ENCODE measurements around the gene CSGALNACT2.
"Not testable (repeated sequence)": the region's sequence is repeated elsewhere in the genome, so short reads cannot be mapped to it uniquely, and the experiment has no call there.

Gene CSGALNACT2

GRCh38 chr10:43138021-43138756 is at the start of gene CSGALNACT2:
CSGALNACT2 (plus strand) TSS chr10:43138445; CDS start chr10:43155150, 16,705 bp downstream.
- DNase-seq: peak; percentile 93

GRCh38 chr10:43089519-43089918 is 48.7 kb upstream of the CSGALNACT2 start:
- no peak for DNase-seq

GRCh38 chr10:43090188-43090587 is 48.1 kb upstream of the CSGALNACT2 start:
- DNase-seq: no peak

- DNase-seq: no peak
These were observed 47.6 kb upstream of the CSGALNACT2 start for GRCh38 chr10:43090664-43091063.

GRCh38 chr10:43091846-43092245 is 46.4 kb upstream of the CSGALNACT2 start:
- DNase-seq: no peak

GRCh38 chr10:43093423-43094076 is 44.7 kb upstream of the CSGALNACT2 start:
- no peak for DNase-seq

- no peak for DNase-seq
These were observed 44.2 kb upstream of the CSGALNACT2 start for GRCh38 chr10:43094085-43094484.

GRCh38 chr10:43099339-43099738 is 38.9 kb upstream of the CSGALNACT2 start:
- not testable (repeated sequence) for DNase-seq

GRCh38 chr10:43099928-43100327 is 38.3 kb upstream of the CSGALNACT2 start:
- DNase-seq: no peak

- no peak for DNase-seq
These were observed 37.9 kb upstream of the CSGALNACT2 start for GRCh38 chr10:43100366-43100765.

- DNase-seq: no peak
These were observed 36.0 kb upstream of the CSGALNACT2 start for GRCh38 chr10:43102063-43102828.

- peak; percentile 81 for DNase-seq
These were observed 32.9 kb upstream of the CSGALNACT2 start for GRCh38 chr10:43105102-43105955.

GRCh38 chr10:43105956-43106229 is 32.4 kb upstream of the CSGALNACT2 start:
- no peak for DNase-seq

- no peak for DNase-seq
These were observed 31.8 kb upstream of the CSGALNACT2 start for GRCh38 chr10:43106256-43107091.

GRCh38 chr10:43108951-43109350 is 29.3 kb upstream of the CSGALNACT2 start:
- no peak for DNase-seq

- DNase-seq: no peak
These were observed 28.5 kb upstream of the CSGALNACT2 start for GRCh38 chr10:43109671-43110249.

GRCh38 chr10:43110338-43111071 is 27.7 kb upstream of the CSGALNACT2 start:
- DNase-seq: no peak

- no peak for DNase-seq
These were observed 27.1 kb upstream of the CSGALNACT2 start for GRCh38 chr10:43111101-43111500.

GRCh38 chr10:43111921-43112607 is 26.2 kb upstream of the CSGALNACT2 start:
- no peak for DNase-seq

GRCh38 chr10:43112608-43112961 is 25.7 kb upstream of the CSGALNACT2 start:
- DNase-seq: no peak
